ENCODE data around the gene USP49.

USP49 gene

DNA sequence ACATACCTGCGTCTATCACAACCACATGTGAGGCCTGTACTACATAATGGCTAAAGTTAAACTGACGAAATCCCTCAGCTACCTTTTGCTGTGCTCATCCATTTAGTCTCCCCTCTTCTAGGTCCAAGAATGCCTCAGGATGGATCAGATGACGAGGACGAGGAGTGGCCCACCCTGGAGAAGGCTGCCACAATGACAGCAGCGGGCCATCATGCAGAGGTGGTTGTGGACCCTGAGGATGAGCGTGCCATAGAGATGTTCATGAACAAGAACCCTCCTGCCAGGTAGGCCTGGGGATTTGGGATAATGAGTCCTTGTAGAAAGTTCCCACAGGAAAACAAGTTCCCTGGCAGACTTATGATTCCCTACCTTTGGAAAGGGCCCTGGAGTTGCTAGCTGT is 32.1 kb upstream of the USP49 start:
- no peak for DNase-seq

DNA sequence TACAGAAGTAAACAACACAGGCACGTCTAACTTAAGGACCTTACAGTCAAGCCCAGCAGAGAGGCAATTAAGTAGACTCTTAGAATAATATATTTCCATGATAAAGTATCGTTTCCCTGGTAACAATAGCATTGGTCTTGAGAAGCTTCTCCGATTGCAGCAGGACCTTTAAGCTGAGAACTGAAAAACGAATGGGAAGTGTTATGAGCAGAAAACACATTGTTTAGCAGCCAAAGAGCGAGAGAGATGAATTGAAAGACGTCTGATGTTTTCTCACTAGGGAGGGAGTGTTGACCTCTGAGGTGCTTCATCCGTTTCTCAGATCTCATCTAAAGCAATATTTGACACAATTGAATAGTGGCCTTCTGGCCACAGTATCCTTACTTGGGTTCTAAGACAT is 27.0 kb upstream of the USP49 start:
- DNase-seq, result no peak

DNA sequence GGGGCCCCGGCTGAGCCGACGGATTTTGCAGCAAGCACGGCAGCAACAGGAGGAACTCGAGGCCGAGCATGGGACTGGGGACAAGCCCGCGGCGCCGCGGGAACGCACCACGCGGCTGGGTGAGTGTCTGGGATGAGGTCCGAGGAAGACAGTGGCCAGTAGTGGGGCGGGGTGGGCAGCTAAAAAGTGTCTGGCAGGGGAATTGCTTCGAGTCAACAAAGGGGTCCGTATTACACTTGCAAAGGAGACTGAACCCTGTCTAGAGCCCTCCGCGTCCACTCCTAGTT is 26.5 kb upstream of the USP49 start:
- no peak for DNase-seq

DNA sequence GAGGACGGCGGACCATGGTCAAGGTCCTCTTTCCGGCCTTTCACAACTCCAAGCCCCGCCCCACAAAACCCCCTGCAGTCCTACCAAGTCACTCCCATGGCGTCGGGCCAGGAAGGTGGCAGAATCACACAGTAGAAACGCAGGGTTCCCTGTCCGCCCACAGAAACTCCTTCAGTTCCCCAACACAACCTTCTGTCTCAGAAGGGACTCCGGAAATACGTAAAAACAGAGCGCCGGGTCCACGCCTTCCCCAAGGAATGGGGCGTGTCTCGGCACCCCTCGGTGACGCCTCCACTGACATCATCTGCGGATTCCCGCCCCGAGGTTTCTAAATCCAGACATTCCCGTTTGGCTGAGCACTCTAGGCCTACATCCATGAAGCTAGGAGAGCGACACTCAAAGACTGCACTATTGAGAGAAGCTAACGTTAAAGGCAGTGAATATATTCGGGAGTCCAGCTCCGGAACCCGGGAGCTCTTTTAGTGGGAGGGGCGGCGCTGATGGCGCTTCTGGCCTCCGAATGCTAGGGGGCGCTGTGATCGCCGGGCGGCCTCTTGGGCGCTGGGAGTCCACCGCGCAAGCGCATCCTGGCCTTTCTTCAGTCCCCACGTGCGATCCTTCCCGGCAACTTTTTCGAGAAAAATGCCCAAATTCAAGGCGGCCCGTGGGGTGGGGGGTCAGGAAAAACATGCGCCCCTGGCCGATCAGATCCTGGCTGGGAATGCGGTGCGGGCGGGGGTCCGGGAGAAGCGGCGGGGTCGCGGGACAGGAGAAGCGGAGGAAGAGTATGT is 25.9 kb upstream of the USP49 start, which contains the start of the genes BYSL and MED20:
Gene BYSL, plus strand, starts transcription at position 579 of the 791 bp plus-strand sequence. Its CDS starts 64 bp downstream, at position 643.
Gene MED20, minus strand, starts transcription at position 219 of the 791 bp plus-strand sequence. Its CDS starts 121 bp downstream, at position 98.
- peak; percentile 96 for DNase-seq

DNA sequence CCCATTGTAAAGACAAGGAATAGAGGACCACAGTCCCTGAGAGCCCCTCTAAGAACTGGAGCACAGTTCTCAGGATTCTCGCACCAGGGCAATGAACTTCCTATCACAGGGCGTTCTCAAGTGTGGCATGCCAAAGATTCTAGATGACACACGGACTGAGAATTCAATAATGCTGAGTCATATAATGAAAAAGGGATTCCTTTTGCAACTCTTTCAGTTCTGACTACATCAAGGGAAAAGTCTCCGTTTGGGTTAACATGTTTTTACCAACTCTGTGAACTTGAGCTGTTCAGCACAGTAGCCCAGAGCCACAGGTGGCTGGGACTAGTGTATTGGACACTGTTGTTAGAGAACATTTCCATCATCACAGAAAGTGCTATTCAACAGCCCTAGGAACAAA is 22.4 kb upstream of the USP49 start:
- DNase-seq, result no peak

DNA sequence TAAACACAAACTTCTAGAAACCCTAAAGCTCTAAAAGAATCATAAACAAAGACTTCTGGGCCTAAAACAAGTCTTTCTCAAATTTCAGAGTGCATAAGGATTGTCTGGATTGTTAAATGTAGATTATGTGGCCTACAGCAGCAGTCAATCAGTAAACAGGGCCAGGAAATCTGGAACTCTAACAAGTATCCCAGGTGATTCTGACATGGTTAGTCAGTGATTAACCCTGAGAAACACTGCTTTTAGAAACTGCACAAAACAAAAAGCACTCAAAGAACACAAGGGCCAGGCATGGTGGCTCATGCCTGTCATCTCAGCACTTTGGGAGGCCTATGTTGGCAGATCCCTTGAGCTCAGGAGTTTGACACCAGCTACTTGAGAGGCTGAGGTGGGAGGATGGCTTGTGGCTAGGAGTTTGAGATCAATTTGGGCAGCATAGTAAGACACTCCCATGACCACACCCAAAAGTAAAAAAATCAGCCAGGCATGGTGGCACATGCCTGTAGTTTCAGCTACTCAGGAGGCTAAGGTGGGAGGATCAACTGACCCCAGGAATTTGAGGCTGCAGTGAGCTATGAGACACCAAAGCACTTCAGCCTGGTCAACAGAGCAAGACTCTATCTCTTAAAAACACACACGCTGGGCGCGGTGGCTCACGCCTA is 19.8 kb upstream of the USP49 start:
- no peak for DNase-seq

DNA sequence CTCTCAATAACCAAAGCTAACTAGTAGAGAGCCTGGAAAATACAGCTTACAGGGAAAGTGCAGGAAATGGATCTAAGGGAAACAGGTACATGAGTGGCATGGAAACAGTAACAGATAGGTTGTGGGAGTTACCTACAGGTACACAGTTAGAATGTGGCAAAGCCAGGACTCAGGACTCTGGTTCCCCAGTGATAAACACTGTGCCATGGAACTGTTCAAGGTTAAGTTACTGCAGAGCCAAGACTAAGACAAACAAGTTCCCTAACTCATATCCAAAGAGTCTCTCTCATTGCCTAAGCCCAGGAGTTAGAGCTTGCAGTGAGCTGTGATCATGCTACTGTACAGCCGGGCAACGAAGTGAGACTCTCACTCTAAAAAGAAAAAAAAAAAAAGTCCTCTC is 19.2 kb upstream of the USP49 start:
- no peak for DNase-seq

DNA sequence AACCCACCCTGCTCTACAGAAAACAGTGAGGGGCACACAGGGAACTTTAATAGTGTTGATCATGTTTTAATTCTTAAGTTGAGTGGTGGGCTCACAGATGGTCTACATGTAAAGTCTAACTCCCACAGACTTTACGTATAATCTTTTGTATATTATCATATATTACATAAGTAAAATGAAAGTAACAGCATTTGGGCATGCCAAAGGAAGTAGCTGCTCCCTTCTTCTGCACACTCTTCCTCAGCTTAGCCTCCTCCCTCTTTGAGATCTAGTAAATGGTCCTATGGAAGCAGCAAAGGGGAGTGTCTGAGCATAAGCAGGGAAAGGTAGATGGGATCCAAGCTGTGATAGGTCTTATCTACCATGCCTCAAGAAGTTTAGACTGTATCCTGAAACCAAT is 14.6 kb upstream of the USP49 start:
- no peak for DNase-seq

DNA sequence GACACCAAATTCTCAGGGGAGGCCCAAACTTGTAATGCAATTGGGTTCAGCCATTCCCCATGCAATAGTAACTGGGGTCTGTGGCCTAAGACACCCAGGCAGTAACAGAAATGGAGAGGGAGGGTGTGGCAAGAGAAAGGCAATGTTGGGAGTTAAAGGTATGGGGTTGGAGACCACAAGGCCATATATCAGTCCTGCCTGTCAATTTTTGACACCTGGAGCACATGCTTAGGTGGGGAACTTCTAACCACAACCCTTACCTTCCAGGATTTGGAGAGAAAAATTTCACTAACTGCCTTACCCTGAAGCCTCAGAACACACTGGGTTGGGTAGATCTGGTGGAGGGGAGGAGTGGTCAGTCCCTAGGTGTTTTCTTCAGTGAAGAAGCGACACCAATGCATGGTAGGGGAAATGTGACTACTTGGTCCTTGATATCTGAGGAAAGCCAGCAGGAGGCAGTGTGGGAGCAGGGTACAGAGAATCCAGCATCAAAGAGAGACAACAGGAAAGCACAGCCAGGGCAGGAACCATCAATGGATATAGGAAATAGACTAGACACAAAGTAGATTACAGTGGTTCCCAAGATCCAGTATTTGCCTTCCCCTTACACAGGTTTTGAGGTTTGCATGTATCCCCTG is 6.8 kb upstream of the USP49 start:
- peak; percentile 74 for DNase-seq

DNA sequence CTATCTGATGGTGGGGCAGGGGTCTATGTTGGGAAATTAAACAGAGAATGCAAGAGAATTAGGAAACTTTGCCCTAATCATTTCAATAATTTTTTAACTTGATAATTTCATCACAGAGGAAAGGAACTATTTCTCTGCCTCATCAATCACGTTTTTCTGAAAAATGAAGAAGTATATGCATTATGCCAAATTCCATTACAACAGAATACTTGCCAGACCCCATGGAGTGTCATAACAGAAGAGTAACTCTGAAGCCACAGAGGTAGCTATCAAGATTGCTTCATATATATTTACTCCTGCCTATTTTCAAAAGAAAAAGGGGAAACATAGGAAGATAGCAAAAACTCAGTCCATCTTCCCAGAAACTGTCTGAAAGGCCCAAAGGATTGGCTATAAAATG is 5.7 kb upstream of the USP49 start:
- DNase-seq, result no peak

DNA sequence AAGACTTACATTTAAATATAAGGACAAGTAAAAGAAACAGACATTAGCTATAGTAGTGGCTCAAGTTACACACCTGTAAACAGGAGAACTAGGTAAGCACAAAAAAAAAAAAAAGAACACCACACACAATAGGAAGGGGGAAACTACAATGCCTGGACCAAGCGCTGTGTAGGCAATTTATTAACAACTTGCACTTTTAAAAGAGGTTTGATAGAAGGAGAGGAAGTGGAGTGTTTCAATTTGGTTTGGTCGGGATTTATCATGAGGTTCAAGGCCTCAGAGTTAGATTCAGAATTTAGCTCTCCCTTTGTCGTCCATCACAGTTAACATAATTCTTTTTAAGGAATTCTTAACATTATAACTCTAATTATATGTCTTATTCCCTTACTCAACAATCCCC is 1.1 kb upstream of the USP49 start:
- DNase-seq, result no peak

DNA sequence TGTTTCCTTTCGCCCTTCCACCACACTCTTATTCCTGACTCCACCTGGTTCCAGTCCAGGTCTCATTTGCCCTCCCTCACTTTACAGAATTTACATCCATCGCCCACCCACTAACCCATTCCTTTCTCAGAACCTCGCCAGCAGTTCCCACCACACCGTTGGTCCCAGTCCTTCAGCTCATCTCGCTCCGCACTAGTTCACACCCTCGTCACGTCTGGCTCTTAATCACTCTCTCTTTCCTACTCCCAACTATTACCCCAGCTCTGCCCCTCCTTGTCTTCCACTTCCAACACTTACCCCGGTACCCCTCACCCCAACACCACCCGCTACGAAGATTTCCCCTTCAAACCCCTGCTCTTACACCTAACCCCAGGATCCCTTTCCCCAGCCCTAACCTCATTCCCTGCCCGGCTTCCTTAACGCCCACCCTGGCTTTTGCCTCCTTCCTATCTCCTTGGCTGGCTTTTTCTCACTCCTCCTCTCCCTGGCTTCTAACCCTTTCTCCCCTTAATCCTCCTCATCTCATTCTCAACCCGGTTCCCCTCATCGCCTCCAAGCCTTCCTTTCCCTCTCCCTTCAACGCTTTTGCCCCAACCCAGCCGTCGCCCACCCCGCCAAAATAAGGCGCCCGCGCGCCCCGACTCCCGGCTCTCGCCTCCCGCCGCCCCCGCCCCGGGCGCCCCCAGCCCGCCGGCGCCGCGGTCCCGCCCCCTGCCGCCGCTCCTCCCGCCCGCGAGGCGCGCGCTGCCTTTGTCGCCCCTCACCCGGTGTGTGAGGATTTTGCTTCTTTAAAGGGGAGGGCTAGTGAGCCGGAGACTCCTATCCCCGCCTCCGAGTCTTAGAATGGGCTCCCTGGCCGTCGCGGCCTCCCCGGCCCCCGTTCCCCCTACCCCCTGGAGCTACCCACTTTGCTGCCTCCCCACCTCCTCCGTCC is 542 bp downstream of the USP49 start:
- DNase-seq, result no peak

DNA sequence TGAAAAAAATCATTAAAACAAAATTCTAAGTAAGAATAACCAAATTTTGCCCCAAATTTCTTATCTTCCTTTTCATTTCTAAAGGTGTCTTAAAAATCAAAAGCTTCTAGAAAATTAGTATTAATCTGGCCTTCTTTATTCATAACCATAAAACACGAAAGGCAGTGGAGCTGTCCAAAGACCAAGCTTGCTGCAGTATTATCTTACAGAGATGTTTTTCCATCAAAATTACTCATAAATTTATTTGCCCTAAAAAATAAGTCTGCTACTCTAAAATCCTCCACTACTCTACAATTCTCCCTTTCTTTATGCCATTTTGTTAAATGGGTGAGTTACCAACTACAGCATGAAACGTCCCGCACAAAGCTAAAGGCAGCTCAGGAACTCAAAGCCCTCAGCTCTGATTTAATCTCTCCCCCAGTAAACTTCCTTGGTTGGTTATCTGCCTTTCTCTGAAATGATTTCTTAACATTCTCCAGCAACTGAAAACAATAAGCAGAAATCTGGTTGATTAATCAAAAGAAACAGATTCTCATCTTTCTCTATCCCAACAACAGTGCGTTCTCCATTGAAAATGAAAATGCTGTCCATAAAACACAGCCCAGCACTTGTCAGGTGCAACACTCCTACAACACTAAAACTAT is 2.1 kb downstream of the USP49 start:
- no peak for DNase-seq

DNA sequence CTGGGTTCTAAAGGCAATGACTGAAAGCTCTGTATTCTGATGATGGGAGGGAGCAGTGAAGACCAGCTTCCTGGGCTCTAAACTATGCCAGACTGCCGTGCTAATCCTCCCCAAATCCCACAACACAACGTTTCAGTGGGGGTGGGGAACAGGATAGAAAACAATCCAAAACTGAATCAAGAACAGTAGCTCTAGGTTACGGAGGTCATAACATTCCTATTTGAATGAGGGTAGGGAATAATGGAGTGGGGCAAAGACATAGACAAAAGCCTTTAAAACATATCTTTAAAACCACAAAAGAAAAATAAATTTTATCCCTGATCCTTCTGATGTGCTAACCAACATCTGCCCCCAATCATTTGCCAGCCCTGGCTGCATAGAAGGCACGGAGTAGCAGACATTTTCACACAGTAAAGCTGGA is 7.8 kb downstream of the USP49 start:
- DNase-seq, result no peak

DNA sequence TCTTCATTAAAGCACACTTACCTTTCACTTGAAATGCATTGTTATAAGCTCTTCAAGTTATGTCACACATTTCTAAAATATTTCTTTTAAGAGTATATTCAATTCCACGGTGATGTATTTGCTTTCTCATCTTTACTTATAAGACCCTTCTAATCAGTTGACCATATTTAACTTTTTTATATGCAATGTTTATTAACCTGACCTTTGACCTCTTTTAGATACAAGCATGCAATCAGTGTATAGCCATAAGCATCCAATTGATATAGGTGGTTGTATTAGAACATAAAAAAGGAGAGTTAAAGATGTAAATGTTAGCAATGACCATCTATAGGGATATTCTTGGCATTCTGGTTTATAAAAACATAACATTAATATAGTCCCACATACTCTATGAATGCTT is 9.2 kb downstream of the USP49 start:
- DNase-seq, result no peak

DNA sequence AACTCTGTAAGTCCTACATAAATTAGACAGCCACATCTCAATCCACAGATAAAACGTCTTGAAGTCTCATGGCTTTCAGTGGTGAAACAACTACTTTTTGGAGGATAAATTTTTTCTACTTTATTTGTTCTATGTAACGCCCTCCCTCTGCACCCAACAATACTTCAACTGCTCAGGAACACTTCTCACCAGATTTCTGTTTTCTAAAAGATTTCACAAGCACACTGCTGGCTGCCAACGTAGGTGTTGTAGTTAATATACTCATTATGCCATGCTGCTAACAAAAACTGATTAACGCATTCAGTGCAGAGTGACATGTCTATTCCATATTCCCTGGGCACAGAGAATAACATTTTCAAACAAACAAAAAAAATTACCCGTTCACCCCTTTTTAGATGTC is 10.2 kb downstream of the USP49 start:
- no peak for DNase-seq

DNA sequence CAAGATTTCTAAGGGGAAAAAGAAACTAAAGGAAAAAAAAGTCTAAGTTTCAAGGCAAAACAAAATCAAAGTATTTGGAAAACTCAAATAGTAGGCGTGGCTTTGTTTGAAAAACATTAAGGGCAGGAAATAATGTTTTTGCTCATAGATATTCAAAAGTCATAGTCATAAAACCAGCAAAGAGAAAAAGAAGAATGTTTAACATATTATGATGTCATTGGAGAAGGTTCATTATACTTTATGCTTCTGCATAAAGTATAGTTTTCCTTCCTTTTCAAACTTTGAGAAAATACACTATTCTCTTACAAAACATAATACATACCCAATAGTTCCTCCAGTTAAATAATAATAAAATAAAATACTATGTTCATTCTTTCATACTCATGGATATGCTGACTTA is 13.7 kb downstream of the USP49 start:
- no peak for DNase-seq

DNA sequence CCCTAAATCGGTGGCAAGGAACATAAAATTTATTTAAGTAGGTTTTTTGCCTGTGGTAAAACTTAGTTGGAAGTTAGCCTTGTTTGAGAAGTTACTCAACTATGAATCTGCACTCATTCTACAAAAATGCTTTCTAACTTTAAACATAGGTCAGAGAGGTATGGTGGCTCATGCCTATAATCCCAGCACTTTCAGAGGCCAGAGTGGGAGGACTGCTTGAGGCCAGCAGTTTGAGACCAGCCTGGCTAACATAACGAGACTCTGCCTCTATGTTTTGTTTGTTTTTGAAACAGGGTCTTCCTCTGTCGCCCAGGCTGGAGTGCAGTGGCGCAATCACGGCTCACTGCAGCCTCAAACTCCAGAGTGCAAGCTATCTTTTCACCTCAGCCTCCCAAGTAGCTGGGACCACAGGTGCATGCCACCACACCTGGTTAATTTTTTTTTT is 16.2 kb downstream of the USP49 start:
- no peak for DNase-seq

DNA sequence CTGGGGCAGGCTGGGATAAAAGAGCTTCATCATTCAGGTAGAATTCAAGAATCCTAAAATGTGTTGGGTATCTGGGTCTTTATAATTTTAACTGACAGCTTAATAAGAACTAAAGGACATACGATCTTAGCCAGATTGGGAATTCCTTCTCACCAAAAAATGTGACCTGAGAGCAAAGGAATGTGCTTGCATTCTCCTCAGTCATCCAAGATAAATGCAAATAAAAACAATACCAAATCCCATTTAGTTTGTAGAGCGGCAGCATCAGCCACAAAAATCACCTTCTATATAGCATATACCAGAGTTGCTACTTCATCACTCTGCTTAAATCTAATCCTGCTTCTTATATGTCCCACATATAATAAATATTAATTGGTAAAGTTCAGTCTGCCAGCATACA is 16.9 kb downstream of the USP49 start:
- no peak for DNase-seq

DNA sequence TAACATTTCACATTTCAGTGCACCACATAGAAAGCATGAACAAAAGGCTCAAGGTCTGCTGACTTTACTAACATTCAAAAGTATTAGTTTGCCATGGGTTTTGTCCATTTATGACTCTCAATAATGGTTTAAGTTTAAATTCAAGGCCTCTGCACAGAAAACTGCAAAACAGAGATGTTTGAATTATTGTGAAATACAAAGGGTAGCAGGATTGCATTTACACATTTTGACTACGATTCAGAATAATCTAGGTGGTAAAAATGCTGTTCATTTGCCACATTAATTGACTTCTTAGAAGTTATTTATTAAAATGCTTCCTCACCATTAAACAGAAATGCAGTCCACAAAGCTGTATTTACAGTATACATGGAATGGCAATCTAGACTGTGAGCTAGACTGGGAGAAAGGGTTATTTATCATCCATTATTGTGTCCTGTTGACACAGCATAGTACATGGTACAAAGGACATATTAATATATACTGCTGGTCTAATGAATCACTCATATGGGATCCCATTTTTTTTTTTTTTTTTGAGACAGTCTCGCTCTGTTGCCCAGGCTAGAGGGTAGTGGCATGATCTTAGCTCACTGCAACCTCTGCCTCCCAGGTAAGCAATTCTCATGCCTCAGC is 18.0 kb downstream of the USP49 start:
- no peak for DNase-seq

DNA sequence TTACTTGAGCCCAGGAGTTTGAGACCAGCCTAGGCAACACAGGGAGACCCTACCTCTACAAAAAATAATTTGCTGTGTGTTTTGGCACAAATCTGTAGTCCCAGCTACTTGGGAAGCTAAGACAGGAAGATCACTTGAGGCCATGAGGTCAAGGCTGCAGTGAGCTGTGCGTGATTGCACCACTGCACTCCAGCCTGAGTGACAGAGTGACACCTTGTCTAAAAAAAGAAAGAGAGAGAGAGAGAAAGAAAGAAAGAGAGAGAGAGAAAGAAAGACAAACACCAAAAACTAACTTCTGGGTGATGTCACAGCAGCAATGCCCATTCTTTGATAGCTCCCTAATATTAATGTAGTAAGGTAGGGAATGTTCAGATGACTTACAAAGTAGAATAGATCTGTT is 20.4 kb downstream of the USP49 start:
- no peak for DNase-seq

DNA sequence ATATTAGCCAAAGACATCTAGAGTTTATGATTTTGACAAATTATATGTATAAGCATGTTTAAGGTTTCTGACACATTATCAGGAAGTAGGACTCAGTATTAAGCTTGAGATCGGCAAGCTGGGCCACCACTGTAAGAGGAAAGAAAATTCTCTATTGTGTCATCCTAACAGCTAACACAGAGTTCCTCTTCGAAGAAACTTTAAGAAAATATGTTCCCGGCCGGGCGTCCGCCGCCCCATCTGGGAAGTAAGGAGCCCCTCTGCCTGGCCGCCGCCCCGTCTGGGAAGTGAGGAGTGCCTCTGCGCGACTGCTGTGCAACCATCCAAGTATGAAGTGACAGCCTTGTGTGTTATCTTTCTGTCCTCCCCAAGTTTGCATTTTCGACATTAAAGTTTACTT is 23.0 kb downstream of the USP49 start:
- DNase-seq, result no peak
